NB4 (cell line): ENCODE data around the gene CCR4.

Source experiments
- CTCF ChIP-seq: IDR thresholded peaks from one replicate; pipeline ENCODE4 v1.5.1; 2012; ENCODE audit warnings: low read depth, low read length
- MAX ChIP-seq: IDR thresholded peaks from 2 replicates; pipeline ENCODE4 v1.6.1; 2011; ENCODE audit warnings: low read depth, low read length
- POLR2A ChIP-seq: IDR thresholded peaks from 2 replicates; pipeline ENCODE4 v1.6.1; 2011; ENCODE audit warnings: mild to moderate bottlenecking; ENCODE audit not compliant: insufficient read length; ENCODE audit errors: extremely low read depth

GRCh38 chr3:32975891-32976595, 24.6 kb downstream of the CCR4 start:
- TF ChIP-seq CTCF (no peak), POLR2A (no peak), MAX (no peak)
